HEK293 (cell line): Measurements from ENCODE around the gene STIM2.
A peak's percentile ranks its signal among the peaks of the same experiment; 100 is the strongest.

Source experiments
- CTCF ChIA-PET: fragments of 350-600 bp; formaldehyde crosslinking; extraction: SDS; loops from one replicate; lab custom pipeline; 2021; ENCODE audit warnings: antibody characterized with exemption; lab: Yijun Ruan, JAX
- POLR2A ChIA-PET: fragments of 300-600 bp; formaldehyde crosslinking; extraction: SDS; loops from one replicate; lab custom pipeline; 2020; ENCODE audit warnings: antibody characterized with exemption, inconsistent platforms; lab: Yijun Ruan, JAX
- H3K27ac ChIP-seq: fragments of 200-500 bp; sonication (Bioruptor generic); 2 replicates; pipeline ENCODE4 v1.5.1; 2014; ENCODE audit warnings: low read depth, low read length, control low read depth, inconsistent platforms; ENCODE audit errors: extremely low read depth
- H3K36me3 ChIP-seq, 2 experiments: fragments of 200-500 bp in 1 of 2; sonication (Bioruptor generic) in 1 of 2; 1 replicate in 1 of 2; 2 replicates in 1 of 2; pipeline ENCODE4 v1.5.1; 2014 to 2017; ENCODE audit warnings: inconsistent platforms in 2 of 2, low read length in 2 of 2; ENCODE audit not compliant: control insufficient read depth in 2 of 2, insufficient read depth in 1 of 2
- H3K4me1 ChIP-seq: fragments of 200-500 bp; sonication (Bioruptor generic); 2 replicates; pipeline ENCODE4 v1.5.1; 2014; ENCODE audit warnings: mild to moderate bottlenecking, low read length, inconsistent platforms; ENCODE audit not compliant: control insufficient read depth, insufficient read depth
- H3K4me3 ChIP-seq: 2 replicates; pipeline ENCODE4 v1.5.1; 2011; ENCODE audit warnings: low read depth, mild to moderate bottlenecking, control low read depth, low read length, moderate library complexity
- H3K9me3 ChIP-seq: fragments of 200-500 bp; sonication (Bioruptor generic); 2 replicates; pipeline ENCODE4 v1.5.1; 2014; ENCODE audit warnings: low read depth, low read length, inconsistent platforms; ENCODE audit not compliant: control insufficient read depth, insufficient read depth
- BCL11A ChIP-seq: fragments of 450-650 bp; formaldehyde crosslinking; IDR thresholded peaks from 2 replicates; pipeline ENCODE4 v1.5.1; 2016; ENCODE audit warnings: low read depth, missing biosample characterization, missing genetic modification characterization
- FEZF1 ChIP-seq: fragments of 450-650 bp; formaldehyde crosslinking; IDR thresholded peaks from 2 replicates; pipeline ENCODE4 v1.5.1; 2016; ENCODE audit warnings: missing biosample characterization, missing genetic modification characterization
- GLI2 ChIP-seq: fragments of 450-650 bp; formaldehyde crosslinking; IDR thresholded peaks from 2 replicates; pipeline ENCODE4; 2017; ENCODE audit warnings: missing biosample characterization, missing genetic modification characterization, low read depth, borderline replicate concordance
- GLI4 ChIP-seq: fragments of 450-650 bp; formaldehyde crosslinking; IDR thresholded peaks from 2 replicates; pipeline ENCODE4 v1.5.1; 2016; ENCODE audit warnings: missing biosample characterization, missing genetic modification characterization
- GLIS1 ChIP-seq: fragments of 450-650 bp; formaldehyde crosslinking; IDR thresholded peaks from 2 replicates; pipeline ENCODE4 v1.5.1; 2016; ENCODE audit warnings: missing biosample characterization, missing genetic modification characterization
- IKZF3 ChIP-seq: fragments of 450-650 bp; IDR thresholded peaks from 2 replicates; pipeline ENCODE4 v1.5.0; 2018; ENCODE audit warnings: missing biosample characterization, mild to moderate bottlenecking, missing genetic modification characterization, moderate library complexity
- OSR2 ChIP-seq: fragments of 450-650 bp; formaldehyde crosslinking; IDR thresholded peaks from 2 replicates; pipeline ENCODE4 v1.5.1; 2016; ENCODE audit warnings: missing biosample characterization, missing genetic modification characterization
- SP7 ChIP-seq: fragments of 450-650 bp; formaldehyde crosslinking; IDR thresholded peaks from 2 replicates; pipeline ENCODE4 v1.5.1; 2016; ENCODE audit warnings: missing biosample characterization, missing genetic modification characterization
- ZBTB20 ChIP-seq: fragments of 450-650 bp; formaldehyde crosslinking; IDR thresholded peaks from 2 replicates; pipeline ENCODE4 v1.5.1; 2016; ENCODE audit warnings: missing biosample characterization, missing genetic modification characterization
- ZBTB8A ChIP-seq: fragments of 450-650 bp; formaldehyde crosslinking; IDR thresholded peaks from 2 replicates; pipeline ENCODE4 v1.5.1; 2016; ENCODE audit warnings: missing biosample characterization, missing genetic modification characterization
- ZEB2 ChIP-seq: fragments of 450-650 bp; formaldehyde crosslinking; IDR thresholded peaks from 2 replicates; pipeline ENCODE4 v1.5.1; 2016; ENCODE audit warnings: missing biosample characterization, missing genetic modification characterization
- ZIC2 ChIP-seq: fragments of 450-650 bp; formaldehyde crosslinking; IDR thresholded peaks from 2 replicates; pipeline ENCODE4 v1.5.1; 2016; ENCODE audit warnings: missing biosample characterization, missing genetic modification characterization
- ZNF138 ChIP-seq: fragments of 450-650 bp; formaldehyde crosslinking; IDR thresholded peaks from 2 replicates; pipeline ENCODE4 v1.5.1; 2016; ENCODE audit warnings: missing biosample characterization, missing genetic modification characterization, borderline replicate concordance
- ZNF16 ChIP-seq: fragments of 450-650 bp; formaldehyde crosslinking; IDR thresholded peaks from 2 replicates; pipeline ENCODE4 v1.5.1; 2016; ENCODE audit warnings: low read depth, missing biosample characterization, missing genetic modification characterization
- ZNF23 ChIP-seq: fragments of 450-650 bp; formaldehyde crosslinking; IDR thresholded peaks from 2 replicates; pipeline ENCODE4 v1.5.1; 2016; ENCODE audit warnings: missing biosample characterization, missing genetic modification characterization, borderline replicate concordance
- ZNF561 ChIP-seq: fragments of 450-650 bp; IDR thresholded peaks from 2 replicates; pipeline ENCODE4 v1.5.1; 2018; ENCODE audit warnings: missing biosample characterization, missing genetic modification characterization, borderline replicate concordance
- ZNF626 ChIP-seq: fragments of 450-650 bp; sonication (Bioruptor Pico); formaldehyde crosslinking; IDR thresholded peaks from 2 replicates; pipeline ENCODE4 v1.5.1; 2018; ENCODE audit warnings: missing biosample characterization, missing genetic modification characterization, inconsistent platforms
- ZNF629 ChIP-seq: fragments of 450-650 bp; formaldehyde crosslinking; IDR thresholded peaks from 2 replicates; pipeline ENCODE4 v1.5.1; 2017; ENCODE audit warnings: missing biosample characterization, missing genetic modification characterization
- ZNF664 ChIP-seq: fragments of 450-650 bp; formaldehyde crosslinking; IDR thresholded peaks from 2 replicates; pipeline ENCODE4 v1.5.1; 2016; ENCODE audit warnings: missing biosample characterization, missing genetic modification characterization
- ZNF776 ChIP-seq: fragments of 450-650 bp; formaldehyde crosslinking; IDR thresholded peaks from 2 replicates; pipeline ENCODE4 v1.5.0; 2017; ENCODE audit warnings: missing biosample characterization, missing genetic modification characterization, borderline replicate concordance
- ZNF777 ChIP-seq: fragments of 450-650 bp; formaldehyde crosslinking; IDR thresholded peaks from 2 replicates; pipeline ENCODE4 v1.5.1; 2017; ENCODE audit warnings: missing biosample characterization, missing genetic modification characterization, borderline replicate concordance
- ZNF792 ChIP-seq: fragments of 450-650 bp; formaldehyde crosslinking; IDR thresholded peaks from 2 replicates; pipeline ENCODE4 v1.5.1; 2016; ENCODE audit warnings: missing biosample characterization, missing genetic modification characterization
- ZNF843 ChIP-seq: fragments of 450-650 bp; formaldehyde crosslinking; IDR thresholded peaks from 2 replicates; pipeline ENCODE4 v1.5.1; 2016; ENCODE audit warnings: missing biosample characterization, missing genetic modification characterization
- TF ChIP-seq, protein P1 (sequence below): fragments of 450-650 bp; formaldehyde crosslinking; IDR thresholded peaks from 2 replicates; pipeline ENCODE4 v1.5.1; 2017; ENCODE audit warnings: missing biosample characterization, mild to moderate bottlenecking, missing genetic modification characterization, moderate library complexity
- TF ChIP-seq, protein P2 (sequence below): fragments of 450-650 bp; formaldehyde crosslinking; IDR thresholded peaks from 2 replicates; pipeline ENCODE4 v1.5.1; 2016; ENCODE audit warnings: missing biosample characterization, missing genetic modification characterization
- TF ChIP-seq, protein P3 (sequence below): fragments of 450-650 bp; formaldehyde crosslinking; IDR thresholded peaks from 2 replicates; pipeline ENCODE4 v1.5.1; 2016; ENCODE audit warnings: missing biosample characterization, missing genetic modification characterization
- TF ChIP-seq, protein P4 (sequence below): fragments of 450-650 bp; formaldehyde crosslinking; IDR thresholded peaks from 2 replicates; pipeline ENCODE4 v1.5.1; 2017; ENCODE audit warnings: missing biosample characterization, missing genetic modification characterization
- TF ChIP-seq, protein P5 (sequence below): fragments of 450-650 bp; formaldehyde crosslinking; IDR thresholded peaks from 2 replicates; pipeline ENCODE4 v1.5.1; 2016; ENCODE audit warnings: missing biosample characterization, missing genetic modification characterization
- TF ChIP-seq, protein P6 (sequence below): fragments of 450-650 bp; formaldehyde crosslinking; IDR thresholded peaks from 2 replicates; pipeline ENCODE4 v1.5.1; 2016; ENCODE audit warnings: missing biosample characterization, missing genetic modification characterization

STIM2 gene

DNA sequence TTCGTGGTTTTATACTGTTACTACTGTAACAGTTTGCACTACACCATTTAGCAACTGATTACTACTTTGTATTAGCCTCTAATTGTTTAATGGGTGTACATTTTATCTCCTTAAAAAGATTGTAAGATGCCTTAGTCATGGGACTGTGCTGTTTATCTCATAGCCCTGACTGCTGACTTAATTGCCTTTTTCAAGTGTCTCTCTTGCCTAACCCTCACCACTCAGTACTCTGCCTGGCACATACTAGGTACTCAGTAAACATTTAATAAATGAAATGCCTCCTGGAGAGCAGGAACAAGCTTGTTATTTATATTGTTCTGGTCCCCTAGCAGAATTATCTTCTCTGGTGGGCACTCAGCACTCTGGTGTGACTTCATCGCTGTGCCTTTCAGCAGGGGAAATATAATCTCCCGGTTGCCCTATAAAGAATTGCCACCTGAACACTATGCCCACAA, 1.7 kb upstream of the STIM2 start:
- CTCF ChIA-PET: no interaction called here
- POLR2A ChIA-PET: no interaction called here
- H3K36me3 ChIP-seq: no peaks in the 10 kb centered on the region
- H3K9me3 ChIP-seq: no peaks in the 10 kb centered on the region
- no peak overlapping the region for H3K4me3 ChIP-seq
- peaks cover 6% of the 10 kb centered on the region for H3K4me1 ChIP-seq
- TF ChIP-seq ZNF626 (no peak), ZNF561 (tag by site-specific recombination) (0 out of 2 replicates have a peak, but pooled peaks have one; percentile 23), GLI2 (0 out of 2 replicates have a peak, but pooled peaks have one; percentile 8), ZNF792 (tag by site-specific recombination) (0 out of 2 replicates have a peak, but pooled peaks have one; percentile 49), ZNF629 (peak; percentile 66), ZBTB8A (tag by site-specific recombination) (peak; percentile 57), GLI4 (tag by site-specific recombination) (no peak), ZNF23 (no peak), IKZF3 (peak; percentile 21; the same call in 1 of the 2 replicates), ZEB2 (tag by site-specific recombination) (peak; percentile 51; the same call in 1 of the 2 replicates), ZIC2 (tag by site-specific recombination) (0 out of 2 replicates have a peak, but pooled peaks have one; percentile 12), FEZF1 (tag by site-specific recombination) (peak; percentile 52), ZBTB20 (tag by site-specific recombination) (peak; percentile 54; the same call in 1 of the 2 replicates), ZNF138 (no peak), ZNF664 (peak; percentile 93), ZNF776 (tag by site-specific recombination) (no peak), OSR2 (tag by site-specific recombination) (peak; percentile 51; the same call in 1 of the 2 replicates), ZNF777 (tag by site-specific recombination) (no peak), BCL11A (no peak), ZNF16 (tag by site-specific recombination) (no peak), GLIS1 (peak; percentile 92), SP7 (peak; percentile 55; the same call in 1 of the 2 replicates), ZNF843 (tag by site-specific recombination) (peak; percentile 54; the same call in 1 of the 2 replicates)
- TF ChIP-seq, protein P1, sequence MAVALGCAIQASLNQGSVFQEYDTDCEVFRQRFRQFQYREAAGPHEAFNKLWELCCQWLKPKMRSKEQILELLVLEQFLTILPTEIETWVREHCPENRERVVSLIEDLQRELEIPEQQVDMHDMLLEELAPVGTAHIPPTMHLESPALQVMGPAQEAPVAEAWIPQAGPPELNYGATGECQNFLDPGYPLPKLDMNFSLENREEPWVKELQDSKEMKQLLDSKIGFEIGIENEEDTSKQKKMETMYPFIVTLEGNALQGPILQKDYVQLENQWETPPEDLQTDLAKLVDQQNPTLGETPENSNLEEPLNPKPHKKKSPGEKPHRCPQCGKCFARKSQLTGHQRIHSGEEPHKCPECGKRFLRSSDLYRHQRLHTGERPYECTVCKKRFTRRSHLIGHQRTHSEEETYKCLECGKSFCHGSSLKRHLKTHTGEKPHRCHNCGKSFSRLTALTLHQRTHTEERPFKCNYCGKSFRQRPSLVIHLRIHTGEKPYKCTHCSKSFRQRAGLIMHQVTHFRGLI (tag by site-specific recombination): no peak
- TF ChIP-seq, protein P2, sequence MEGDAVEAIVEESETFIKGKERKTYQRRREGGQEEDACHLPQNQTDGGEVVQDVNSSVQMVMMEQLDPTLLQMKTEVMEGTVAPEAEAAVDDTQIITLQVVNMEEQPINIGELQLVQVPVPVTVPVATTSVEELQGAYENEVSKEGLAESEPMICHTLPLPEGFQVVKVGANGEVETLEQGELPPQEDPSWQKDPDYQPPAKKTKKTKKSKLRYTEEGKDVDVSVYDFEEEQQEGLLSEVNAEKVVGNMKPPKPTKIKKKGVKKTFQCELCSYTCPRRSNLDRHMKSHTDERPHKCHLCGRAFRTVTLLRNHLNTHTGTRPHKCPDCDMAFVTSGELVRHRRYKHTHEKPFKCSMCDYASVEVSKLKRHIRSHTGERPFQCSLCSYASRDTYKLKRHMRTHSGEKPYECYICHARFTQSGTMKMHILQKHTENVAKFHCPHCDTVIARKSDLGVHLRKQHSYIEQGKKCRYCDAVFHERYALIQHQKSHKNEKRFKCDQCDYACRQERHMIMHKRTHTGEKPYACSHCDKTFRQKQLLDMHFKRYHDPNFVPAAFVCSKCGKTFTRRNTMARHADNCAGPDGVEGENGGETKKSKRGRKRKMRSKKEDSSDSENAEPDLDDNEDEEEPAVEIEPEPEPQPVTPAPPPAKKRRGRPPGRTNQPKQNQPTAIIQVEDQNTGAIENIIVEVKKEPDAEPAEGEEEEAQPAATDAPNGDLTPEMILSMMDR (tag by site-specific recombination): no peak
- TF ChIP-seq, protein P3, sequence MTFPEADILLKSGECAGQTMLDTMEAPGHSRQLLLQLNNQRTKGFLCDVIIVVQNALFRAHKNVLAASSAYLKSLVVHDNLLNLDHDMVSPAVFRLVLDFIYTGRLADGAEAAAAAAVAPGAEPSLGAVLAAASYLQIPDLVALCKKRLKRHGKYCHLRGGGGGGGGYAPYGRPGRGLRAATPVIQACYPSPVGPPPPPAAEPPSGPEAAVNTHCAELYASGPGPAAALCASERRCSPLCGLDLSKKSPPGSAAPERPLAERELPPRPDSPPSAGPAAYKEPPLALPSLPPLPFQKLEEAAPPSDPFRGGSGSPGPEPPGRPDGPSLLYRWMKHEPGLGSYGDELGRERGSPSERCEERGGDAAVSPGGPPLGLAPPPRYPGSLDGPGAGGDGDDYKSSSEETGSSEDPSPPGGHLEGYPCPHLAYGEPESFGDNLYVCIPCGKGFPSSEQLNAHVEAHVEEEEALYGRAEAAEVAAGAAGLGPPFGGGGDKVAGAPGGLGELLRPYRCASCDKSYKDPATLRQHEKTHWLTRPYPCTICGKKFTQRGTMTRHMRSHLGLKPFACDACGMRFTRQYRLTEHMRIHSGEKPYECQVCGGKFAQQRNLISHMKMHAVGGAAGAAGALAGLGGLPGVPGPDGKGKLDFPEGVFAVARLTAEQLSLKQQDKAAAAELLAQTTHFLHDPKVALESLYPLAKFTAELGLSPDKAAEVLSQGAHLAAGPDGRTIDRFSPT: peak; percentile 64
- TF ChIP-seq, protein P4, sequence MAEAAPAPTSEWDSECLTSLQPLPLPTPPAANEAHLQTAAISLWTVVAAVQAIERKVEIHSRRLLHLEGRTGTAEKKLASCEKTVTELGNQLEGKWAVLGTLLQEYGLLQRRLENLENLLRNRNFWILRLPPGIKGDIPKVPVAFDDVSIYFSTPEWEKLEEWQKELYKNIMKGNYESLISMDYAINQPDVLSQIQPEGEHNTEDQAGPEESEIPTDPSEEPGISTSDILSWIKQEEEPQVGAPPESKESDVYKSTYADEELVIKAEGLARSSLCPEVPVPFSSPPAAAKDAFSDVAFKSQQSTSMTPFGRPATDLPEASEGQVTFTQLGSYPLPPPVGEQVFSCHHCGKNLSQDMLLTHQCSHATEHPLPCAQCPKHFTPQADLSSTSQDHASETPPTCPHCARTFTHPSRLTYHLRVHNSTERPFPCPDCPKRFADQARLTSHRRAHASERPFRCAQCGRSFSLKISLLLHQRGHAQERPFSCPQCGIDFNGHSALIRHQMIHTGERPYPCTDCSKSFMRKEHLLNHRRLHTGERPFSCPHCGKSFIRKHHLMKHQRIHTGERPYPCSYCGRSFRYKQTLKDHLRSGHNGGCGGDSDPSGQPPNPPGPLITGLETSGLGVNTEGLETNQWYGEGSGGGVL (tag by site-specific recombination): peak; percentile 27; the same call in 1 of the 2 replicates
- TF ChIP-seq, protein P5, sequence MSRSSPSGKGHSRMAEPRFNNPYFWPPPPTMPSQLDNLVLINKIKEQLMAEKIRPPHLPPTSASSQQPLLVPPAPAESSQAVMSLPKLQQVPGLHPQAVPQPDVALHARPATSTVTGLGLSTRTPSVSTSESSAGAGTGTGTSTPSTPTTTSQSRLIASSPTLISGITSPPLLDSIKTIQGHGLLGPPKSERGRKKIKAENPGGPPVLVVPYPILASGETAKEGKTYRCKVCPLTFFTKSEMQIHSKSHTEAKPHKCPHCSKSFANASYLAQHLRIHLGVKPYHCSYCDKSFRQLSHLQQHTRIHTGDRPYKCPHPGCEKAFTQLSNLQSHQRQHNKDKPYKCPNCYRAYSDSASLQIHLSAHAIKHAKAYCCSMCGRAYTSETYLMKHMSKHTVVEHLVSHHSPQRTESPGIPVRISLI: no peak
- TF ChIP-seq, protein P6, sequence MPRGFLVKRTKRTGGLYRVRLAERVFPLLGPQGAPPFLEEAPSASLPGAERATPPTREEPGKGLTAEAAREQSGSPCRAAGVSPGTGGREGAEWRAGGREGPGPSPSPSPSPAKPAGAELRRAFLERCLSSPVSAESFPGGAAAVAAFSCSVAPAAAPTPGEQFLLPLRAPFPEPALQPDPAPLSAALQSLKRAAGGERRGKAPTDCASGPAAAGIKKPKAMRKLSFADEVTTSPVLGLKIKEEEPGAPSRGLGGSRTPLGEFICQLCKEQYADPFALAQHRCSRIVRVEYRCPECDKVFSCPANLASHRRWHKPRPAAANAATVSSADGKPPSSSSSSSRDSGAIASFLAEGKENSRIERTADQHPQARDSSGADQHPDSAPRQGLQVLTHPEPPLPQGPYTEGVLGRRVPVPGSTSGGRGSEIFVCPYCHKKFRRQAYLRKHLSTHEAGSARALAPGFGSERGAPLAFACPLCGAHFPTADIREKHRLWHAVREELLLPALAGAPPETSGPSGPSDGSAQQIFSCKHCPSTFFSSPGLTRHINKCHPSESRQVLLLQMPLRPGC (tag by site-specific recombination): peak; percentile 46; the same call in 1 of the 2 replicates
- no peak overlapping the region for H3K27ac ChIP-seq
